SK-N-SH (cell line): ENCODE measurements around the gene BOC. TPM values are rescaled to one million over a fixed set of nuclear protein-coding genes. Genes with fewer than 3 reads are reported as not detected.
A peak's percentile ranks its signal among the peaks of the same experiment; 100 is the strongest.

Experiments used
- CTCF ChIA-PET: fragments of 300-600, 350-600 bp; formaldehyde crosslinking; extraction: SDS; loops from one replicate; lab custom pipeline; 2021; lab: Yijun Ruan, JAX
- POLR2A ChIA-PET: fragments of 350-600 bp; sonication (Branson Sonifier 250); formaldehyde crosslinking; extraction: SDS; loops from one replicate; lab custom pipeline; 2020; ENCODE audit warnings: antibody characterized with exemption, inconsistent platforms; lab: Yijun Ruan, JAX
- DNase-seq: peaks from one replicate; pipeline ENCODE4 v3.0.0; 2012
- H2AFZ ChIP-seq: fragments of 200-600 bp; sonication (generic); 2 replicates; pipeline ENCODE4 v1.8.1; 2016; ENCODE audit warnings: antibody characterized with exemption, mild to moderate bottlenecking, low read depth
- H3F3A ChIP-seq: fragments of 200-600 bp; sonication (generic); replicated peaks from 2 replicates; pipeline ENCODE3; 2016; ENCODE audit warnings: antibody characterized with exemption, mild to moderate bottlenecking; ENCODE audit not compliant: insufficient read depth
- H3K27ac ChIP-seq, 2 experiments: fragments of 200-500 bp in 1 of 2; fragments of 200-600 bp in 1 of 2; sonication (Bioruptor generic) in 1 of 2; sonication (generic), shearing (Covaris generic) in 1 of 2; 2 replicates each; pipeline versions ENCODE4 v1.5.1 to v1.6.1; 2014 to 2016; ENCODE audit warnings: low read depth in 2 of 2, inconsistent platforms in 1 of 2, low read length in 1 of 2, mild to moderate bottlenecking in 1 of 2, mixed read lengths in 1 of 2
- H3K27me3 ChIP-seq: fragments of 200-600 bp; sonication (generic), shearing (Covaris generic); 2 replicates; pipeline ENCODE4 v1.6.1; 2016; ENCODE audit warnings: mixed run types; ENCODE audit not compliant: insufficient read depth
- H3K36me3 ChIP-seq, 2 experiments: fragments of 200-500 bp in 1 of 2; fragments of 200-600 bp in 1 of 2; sonication (Bioruptor generic) in 1 of 2; sonication (generic) in 1 of 2; replicated peaks in 1 of 2; 2 replicates each; pipeline versions ENCODE3 to v1.5.1; 2014 to 2016; ENCODE audit warnings: low read length in 1 of 2, mild to moderate bottlenecking in 1 of 2; ENCODE audit not compliant: insufficient read depth in 2 of 2, control insufficient read depth in 1 of 2
- H3K4me1 ChIP-seq, 2 experiments: fragments of 200-500 bp in 1 of 2; fragments of 200-600 bp in 1 of 2; sonication (Bioruptor generic) in 1 of 2; sonication (generic), shearing (Covaris generic) in 1 of 2; 2 replicates each; pipeline versions ENCODE4 v1.5.1 to v1.6.1; 2014 to 2016; ENCODE audit warnings: low read depth in 1 of 2, low read length in 1 of 2, mixed run types in 1 of 2; ENCODE audit not compliant: insufficient read depth in 2 of 2, control insufficient read depth in 1 of 2
- H3K4me2 ChIP-seq: fragments of 200-600 bp; sonication (generic), shearing (Covaris generic); 2 replicates; pipeline ENCODE4 v1.6.1; 2017; ENCODE audit warnings: mixed run types
- H3K4me3 ChIP-seq, 2 experiments: fragments of 200-500 bp in 1 of 2; fragments of 200-600 bp in 1 of 2; sonication (Bioruptor generic) in 1 of 2; sonication (generic), shearing (Covaris generic) in 1 of 2; 2 replicates each; pipeline versions ENCODE4 v1.5.1 to v1.8.1; 2014 to 2016; ENCODE audit warnings: low read depth in 2 of 2, inconsistent platforms in 1 of 2, low read length in 1 of 2, mild to moderate bottlenecking in 1 of 2, mixed read lengths in 1 of 2, moderate library complexity in 1 of 2
- H3K79me2 ChIP-seq: fragments of 200-600 bp; sonication (generic); 2 replicates; pipeline ENCODE4 v1.8.1; 2017; ENCODE audit warnings: mild to moderate bottlenecking; ENCODE audit not compliant: insufficient read depth
- H3K9ac ChIP-seq: fragments of 200-600 bp; sonication (generic); 2 replicates; pipeline ENCODE4 v1.6.1; 2017; ENCODE audit warnings: mixed run types
- H3K9me2 ChIP-seq: fragments of 200-600 bp; sonication (generic); 2 replicates; pipeline ENCODE4 v1.6.1; 2017; ENCODE audit warnings: mixed run types
- H3K9me3 ChIP-seq: fragments of 200-600 bp; sonication (generic); 2 replicates; pipeline ENCODE4 v1.6.1; 2017; ENCODE audit warnings: mixed run types, mild to moderate bottlenecking, moderate library complexity
- H4K20me1 ChIP-seq: fragments of 200-600 bp; sonication (generic); 2 replicates; pipeline ENCODE4 v1.6.1; 2017; ENCODE audit warnings: mild to moderate bottlenecking, mixed run types; ENCODE audit not compliant: insufficient read depth
- ELF1 ChIP-seq: IDR thresholded peaks from 2 replicates; pipeline ENCODE4 v1.4.0; 2012
- FOXJ3 ChIP-seq: sonication (generic); formaldehyde crosslinking; IDR thresholded peaks from 2 replicates; pipeline ENCODE4 v1.5.1; 2020; ENCODE audit warnings: mild to moderate bottlenecking, missing genetic modification reagents
- RAD21 ChIP-seq: IDR thresholded peaks from 2 replicates; pipeline ENCODE4 v1.6.1; 2012; ENCODE audit warnings: mild to moderate bottlenecking, low read length
- SMC3 ChIP-seq: IDR thresholded peaks from 2 replicates; pipeline ENCODE4 v1.6.1; 2012; ENCODE audit warnings: low read depth, low read length, improper control_type of control experiment
- TCF12 ChIP-seq: IDR thresholded peaks from 2 replicates; pipeline ENCODE4 v1.4.0; 2012
- TEAD4 ChIP-seq: IDR thresholded peaks from 2 replicates; pipeline ENCODE4 v1.4.0; 2012; ENCODE audit warnings: mild to moderate bottlenecking, borderline replicate concordance; ENCODE audit not compliant: insufficient read depth
- YY1 ChIP-seq: IDR thresholded peaks from 2 replicates; pipeline ENCODE4 v1.4.0; 2012; ENCODE audit warnings: low read depth, mild to moderate bottlenecking
- WGBS: methylation state at CpG from one replicate; pipeline ENCODE4 v1.1.6; 2017; ENCODE audit warnings: low lambda C conversion rate; 5-methylcytosine and 5-hydroxymethylcytosine counted together
- polyA plus RNA-seq, 3 experiments: library from polyadenylated mRNA; depleted of rRNA; stranded (reverse); fragments of >200 nt; gene quantifications; 2 replicates each; pipeline ENCODE4 v1.2.3, GENCODE V29; 2012
- TF ChIP-seq, protein P1 (sequence below): IDR thresholded peaks from 2 replicates; pipeline ENCODE4 v1.6.1; 2012; ENCODE audit warnings: mild to moderate bottlenecking, low read depth, low read length, moderate library complexity
- TF ChIP-seq, protein P2 (sequence below): IDR thresholded peaks from 2 replicates; pipeline ENCODE4 v1.4.0; 2012; ENCODE audit warnings: low read depth
- TF ChIP-seq, protein P3 (sequence below): IDR thresholded peaks from 2 replicates; pipeline ENCODE4 v1.4.0; 2012; ENCODE audit warnings: low read depth, borderline replicate concordance

The BOC gene
- polyA plus RNA-seq, 1 of the 3 experiments (the other 2 are of a cell fraction), result 6.6 TPM

DNA sequence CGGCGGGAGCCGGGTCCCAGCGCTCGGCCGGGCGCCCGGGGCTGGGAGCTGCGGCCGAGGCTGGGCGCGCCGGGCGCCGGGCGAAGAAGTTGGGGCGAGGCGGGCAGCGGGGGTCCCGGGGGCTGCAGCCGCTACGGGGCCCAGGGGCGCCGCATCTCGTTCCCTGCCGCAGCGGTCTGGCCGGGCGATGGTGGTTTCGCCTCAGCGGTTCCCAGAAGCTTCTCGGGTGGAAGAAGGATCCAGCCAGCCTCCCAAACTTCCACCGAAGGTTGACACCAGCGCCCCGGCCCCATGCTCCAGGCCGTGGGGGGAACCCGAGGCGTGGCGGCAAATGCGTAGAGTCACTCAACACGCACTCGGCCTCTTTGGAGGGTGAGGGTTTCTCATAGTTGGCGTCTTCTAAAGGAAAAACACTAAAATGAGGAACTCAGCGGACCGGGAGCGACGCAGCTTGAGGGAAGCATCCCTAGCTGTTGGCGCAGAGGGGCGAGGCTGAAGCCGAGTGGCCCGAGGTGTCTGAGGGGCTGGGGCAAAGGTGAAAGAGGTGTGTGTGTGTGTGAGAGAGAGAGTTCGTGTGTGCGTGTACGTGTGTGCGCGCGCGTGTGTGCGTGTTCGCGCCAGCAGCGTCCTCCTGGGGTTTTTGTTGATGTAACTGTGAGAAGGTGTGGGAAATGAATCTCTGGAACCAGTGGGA is 940 bp downstream of the BOC start:
- no peaks in the 10 kb centered on the region for H3K9me3 ChIP-seq
- CTCF ChIA-PET, result interaction anchor here (0.8 to 2.9 kb wide), 6 partner anchors 10 to 125 kb away, joined by 3 to 12 read pairs (median 4); no protein-coding TSS in a partner anchor
- no peak for TF ChIP-seq ELF1
- TF ChIP-seq, protein P1, sequence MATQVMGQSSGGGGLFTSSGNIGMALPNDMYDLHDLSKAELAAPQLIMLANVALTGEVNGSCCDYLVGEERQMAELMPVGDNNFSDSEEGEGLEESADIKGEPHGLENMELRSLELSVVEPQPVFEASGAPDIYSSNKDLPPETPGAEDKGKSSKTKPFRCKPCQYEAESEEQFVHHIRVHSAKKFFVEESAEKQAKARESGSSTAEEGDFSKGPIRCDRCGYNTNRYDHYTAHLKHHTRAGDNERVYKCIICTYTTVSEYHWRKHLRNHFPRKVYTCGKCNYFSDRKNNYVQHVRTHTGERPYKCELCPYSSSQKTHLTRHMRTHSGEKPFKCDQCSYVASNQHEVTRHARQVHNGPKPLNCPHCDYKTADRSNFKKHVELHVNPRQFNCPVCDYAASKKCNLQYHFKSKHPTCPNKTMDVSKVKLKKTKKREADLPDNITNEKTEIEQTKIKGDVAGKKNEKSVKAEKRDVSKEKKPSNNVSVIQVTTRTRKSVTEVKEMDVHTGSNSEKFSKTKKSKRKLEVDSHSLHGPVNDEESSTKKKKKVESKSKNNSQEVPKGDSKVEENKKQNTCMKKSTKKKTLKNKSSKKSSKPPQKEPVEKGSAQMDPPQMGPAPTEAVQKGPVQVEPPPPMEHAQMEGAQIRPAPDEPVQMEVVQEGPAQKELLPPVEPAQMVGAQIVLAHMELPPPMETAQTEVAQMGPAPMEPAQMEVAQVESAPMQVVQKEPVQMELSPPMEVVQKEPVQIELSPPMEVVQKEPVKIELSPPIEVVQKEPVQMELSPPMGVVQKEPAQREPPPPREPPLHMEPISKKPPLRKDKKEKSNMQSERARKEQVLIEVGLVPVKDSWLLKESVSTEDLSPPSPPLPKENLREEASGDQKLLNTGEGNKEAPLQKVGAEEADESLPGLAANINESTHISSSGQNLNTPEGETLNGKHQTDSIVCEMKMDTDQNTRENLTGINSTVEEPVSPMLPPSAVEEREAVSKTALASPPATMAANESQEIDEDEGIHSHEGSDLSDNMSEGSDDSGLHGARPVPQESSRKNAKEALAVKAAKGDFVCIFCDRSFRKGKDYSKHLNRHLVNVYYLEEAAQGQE, result 0 out of 2 replicates have a peak, but pooled peaks have one; percentile 18
- TF ChIP-seq TEAD4, result no peak
- TF ChIP-seq, protein P2, sequence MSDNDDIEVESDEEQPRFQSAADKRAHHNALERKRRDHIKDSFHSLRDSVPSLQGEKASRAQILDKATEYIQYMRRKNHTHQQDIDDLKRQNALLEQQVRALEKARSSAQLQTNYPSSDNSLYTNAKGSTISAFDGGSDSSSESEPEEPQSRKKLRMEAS, result peak; percentile 56
- H3K9ac ChIP-seq, result peak overlapping the region; percentile 72
- POLR2A ChIA-PET, result interaction anchor here (1.1 kb wide), 2 partner anchors 46 to 64 kb away, joined by 3 to 4 read pairs; no protein-coding TSS in a partner anchor
- H4K20me1 ChIP-seq, result no peaks in the 10 kb centered on the region
- peaks cover 3 to 8% of the 10 kb centered on the region in 2 experiments for H3K36me3 ChIP-seq
- no peaks in the 10 kb centered on the region for H3K27me3 ChIP-seq
- peak overlapping the region; percentile 73 for H2AFZ ChIP-seq
- H3K27ac ChIP-seq, result peak overlapping the region in 1 of 2 experiments; percentile 74; a peak in 1 of 4 replicates
- peak; percentile 90 for DNase-seq
- no peaks in the 10 kb centered on the region for H3K9me2 ChIP-seq
- H3K79me2 ChIP-seq, result 0 out of 2 replicates have a peak, but pooled peaks cover 4% of the 10 kb centered on the region
- H3K4me3 ChIP-seq, result peak overlapping the region; percentile 68 to 75
- H3F3A ChIP-seq, result no peaks in the 10 kb centered on the region
- peak overlapping the region; percentile 78 for H3K4me2 ChIP-seq
- H3K4me1 ChIP-seq, result peaks cover 0 to 22% of the 10 kb centered on the region in 2 experiments; a peak in 2 of 4 replicates
- WGBS, result 21% methylated on average over 22 of the region's 62 CpGs

DNA sequence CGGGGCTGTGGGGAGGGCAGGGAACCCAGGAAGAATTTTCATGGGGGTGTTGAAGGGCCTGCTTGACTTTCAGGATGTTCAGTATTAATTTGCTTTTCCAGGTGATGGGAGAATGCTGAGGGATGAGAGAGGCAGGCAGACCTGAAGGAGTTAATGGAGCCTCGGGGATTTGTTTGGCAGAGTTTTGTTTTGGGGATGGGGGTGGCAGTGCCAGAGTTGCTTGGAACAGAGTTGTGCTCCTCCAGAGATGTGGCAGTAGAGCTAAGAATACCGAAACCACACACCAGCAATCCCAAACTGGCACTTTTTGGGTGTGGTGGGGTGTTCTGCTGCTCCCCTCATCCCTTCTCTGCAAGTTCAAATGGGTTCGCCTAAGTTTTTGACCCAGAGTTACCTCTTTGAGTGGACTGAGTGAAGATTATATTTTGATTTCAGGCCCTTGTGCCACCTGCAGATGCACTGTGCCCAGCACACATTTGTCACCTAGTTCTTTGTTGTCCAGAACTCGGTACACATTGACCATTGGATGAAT is 1.6 kb downstream of the BOC start:
- Histone ChIP-seq H3F3A (no peaks in the 10 kb centered on the region), H3K9me2 (no peaks in the 10 kb centered on the region), H3K27me3 (no peaks in the 10 kb centered on the region), H3K36me3 (peaks cover 3 to 13% of the 10 kb centered on the region in 2 experiments), H3K79me2 (0 out of 2 replicates have a peak, but pooled peaks cover 4% of the 10 kb centered on the region), H3K27ac (peak overlapping the region in 1 of 2 experiments; percentile 74; a peak in 1 of 4 replicates), H3K9me3 (no peaks in the 10 kb centered on the region), H3K4me2 (peak overlapping the region; percentile 78), H2AFZ (peak overlapping the region; percentile 73), H3K9ac (peak overlapping the region; percentile 72; the same call in 1 of the 2 replicates), H4K20me1 (no peaks in the 10 kb centered on the region), H3K4me3 (peak overlapping the region; percentile 68 to 75), H3K4me1 (peaks cover 0 to 22% of the 10 kb centered on the region in 2 experiments; a peak in 2 of 4 replicates)
- WGBS, result 75% methylated on average over 5 of the region's 5 CpGs
- DNase-seq, result no peak
- POLR2A ChIA-PET, result interaction anchor here (1.1 kb wide), 1 partner anchor 65 kb away, joined by 3 read pairs; no protein-coding TSS in a partner anchor
- no peak for TF ChIP-seq YY1
- TF ChIP-seq, protein P3, sequence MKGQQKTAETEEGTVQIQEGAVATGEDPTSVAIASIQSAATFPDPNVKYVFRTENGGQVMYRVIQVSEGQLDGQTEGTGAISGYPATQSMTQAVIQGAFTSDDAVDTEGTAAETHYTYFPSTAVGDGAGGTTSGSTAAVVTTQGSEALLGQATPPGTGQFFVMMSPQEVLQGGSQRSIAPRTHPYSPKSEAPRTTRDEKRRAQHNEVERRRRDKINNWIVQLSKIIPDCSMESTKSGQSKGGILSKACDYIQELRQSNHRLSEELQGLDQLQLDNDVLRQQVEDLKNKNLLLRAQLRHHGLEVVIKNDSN, result no peak
- TF ChIP-seq TCF12, result no peak
- TF ChIP-seq, protein P2, result no peak
- TF ChIP-seq FOXJ3 (CRISPR knock-in tag), result no peak
- no peak for TF ChIP-seq SMC3
- no peak for TF ChIP-seq ELF1
- no peak for TF ChIP-seq RAD21
- CTCF ChIA-PET, result interaction anchor here (0.9 to 2.9 kb wide), 3 partner anchors 52 to 126 kb away, joined by 3 to 12 read pairs (median 4); no protein-coding TSS in a partner anchor
